ENCODE measurements around the gene S100A13.
A peak's percentile ranks its signal among the peaks of the same experiment; 100 is the strongest.

S100A13 gene

DNA sequence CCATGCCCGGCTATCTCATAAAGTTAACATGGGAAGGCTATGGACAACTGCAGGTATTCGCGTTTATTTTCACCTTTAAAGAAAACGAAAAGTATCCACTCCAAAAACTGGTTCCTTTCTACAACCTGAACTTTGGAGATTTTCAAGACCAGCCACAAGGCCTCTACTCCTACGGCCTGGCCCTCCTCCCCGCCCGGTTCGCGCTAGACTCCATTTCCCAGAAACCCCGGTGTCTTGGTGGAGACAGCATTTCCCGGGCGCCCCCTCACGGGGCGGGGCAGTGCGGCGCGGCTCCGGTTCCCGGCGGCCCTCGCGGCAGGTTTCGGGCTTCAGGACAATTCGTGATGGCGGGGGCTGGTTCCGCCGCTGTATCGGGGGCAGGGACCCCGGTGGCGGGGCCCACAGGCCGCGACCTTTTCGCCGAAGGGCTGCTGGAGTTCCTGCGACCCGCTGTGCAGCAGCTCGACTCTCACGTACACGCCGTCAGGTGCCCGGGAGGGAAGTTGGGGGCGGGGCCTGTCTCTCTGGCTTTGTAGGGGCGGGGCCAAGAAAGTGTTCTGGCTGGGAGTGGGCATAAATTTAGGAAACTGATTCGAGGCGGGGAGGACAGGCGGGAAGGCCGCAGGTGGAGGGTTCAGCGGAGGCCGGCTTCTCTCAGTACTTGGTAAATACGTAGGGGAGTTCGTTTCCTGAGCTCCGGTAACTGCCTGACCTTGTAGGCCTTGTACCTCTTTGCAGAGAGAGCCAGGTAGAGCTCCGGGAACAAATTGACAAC, 31.3 kb upstream of the S100A13 start, which contains the start of gene SNAPIN:
SNAPIN (plus strand) TSS at position 304 of the 775 bp plus-strand sequence; CDS start at position 345, 41 bp downstream.
- DNase-seq, result peak; percentile 95
- CTCF ChIA-PET, result interaction anchor here (0.9 to 2.2 kb wide), 2 partner anchors 148 to 306 kb away, joined by 3 to 9 read pairs; no protein-coding TSS in a partner anchor
- Mint-ChIP-seq H3K4me3 (peak within 1 kb of the TSS; percentile 97), H3K36me3 (peaks cover 28% of the 10 kb centered on the region), H3K27ac (peak within 1 kb of the TSS; percentile 91), H3K9me3 (no peaks in the 10 kb centered on the region), H3K4me1 (peaks cover 21% of the 10 kb centered on the region), H3K27me3 (no peaks in the 10 kb centered on the region)

DNA sequence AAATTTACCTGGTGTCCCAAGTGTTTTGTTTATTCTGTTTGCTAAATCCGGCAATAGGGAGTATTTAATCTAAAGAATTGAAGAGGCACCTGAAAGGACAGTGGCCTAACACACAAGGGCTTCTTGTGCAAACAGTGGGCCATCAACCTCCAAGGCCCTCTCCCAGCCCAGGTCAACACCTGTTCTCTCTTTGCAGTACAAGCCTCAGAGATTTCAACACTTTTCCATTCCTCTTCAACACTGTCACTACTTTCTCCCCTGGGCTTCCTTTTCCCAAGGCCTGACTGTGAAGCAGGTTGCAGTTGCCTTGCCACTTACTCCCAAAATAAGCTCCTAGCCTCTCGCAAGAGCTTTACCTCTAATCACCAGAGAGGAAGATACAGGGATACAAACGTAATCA, 28.0 kb upstream of the S100A13 start:
- H3K27ac Mint-ChIP-seq, result no peak overlapping the region

GRCh38 chr1:153652805-153653500, 25.6 kb upstream of the S100A13 start:
- Mint-ChIP-seq H3K9me3 (no peaks in the 10 kb centered on the region), H3K4me1 (peaks cover 28% of the 10 kb centered on the region), H3K27ac (no peak overlapping the region), H3K4me3 (no peak overlapping the region), H3K27me3 (no peaks in the 10 kb centered on the region), H3K36me3 (peaks cover 6% of the 10 kb centered on the region)
- CTCF ChIA-PET, result no interaction called here
- no peak for DNase-seq

More for the DNA sequence above, 28.0 kb upstream of the S100A13 start:
- no peak for DNase-seq
- H3K4me3 Mint-ChIP-seq, result no peak overlapping the region
- H3K4me1 Mint-ChIP-seq, result peaks cover 18% of the 10 kb centered on the region
- H3K36me3 Mint-ChIP-seq, result peaks cover 5% of the 10 kb centered on the region
- no peaks in the 10 kb centered on the region for H3K9me3 Mint-ChIP-seq
- CTCF ChIA-PET, result interaction anchor here (1.0 kb wide), 1 partner anchor 83 kb away, joined by 3 read pairs; no protein-coding TSS in a partner anchor
- H3K27me3 Mint-ChIP-seq, result no peaks in the 10 kb centered on the region

DNA sequence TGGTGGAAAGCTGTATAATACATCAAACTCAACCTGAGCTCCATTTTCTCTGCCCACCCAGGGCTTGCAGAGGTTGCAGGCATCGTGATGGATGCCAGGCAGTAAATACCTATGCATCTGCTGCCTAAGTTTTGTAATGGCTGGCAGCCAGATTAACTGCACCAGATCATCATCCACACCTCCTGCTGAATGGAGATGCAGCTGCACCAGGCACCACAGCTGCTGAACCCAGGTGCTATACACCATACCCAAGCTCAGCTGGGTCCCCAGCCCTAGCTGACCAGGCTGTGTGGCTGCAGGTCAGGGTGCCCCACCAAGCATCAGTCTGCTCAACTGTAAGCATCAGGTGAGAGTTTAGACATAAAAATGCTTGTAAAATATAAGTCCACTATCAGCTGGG, 24.5 kb upstream of the S100A13 start:
- no peak overlapping the region for H3K4me3 Mint-ChIP-seq
- peaks cover 15% of the 10 kb centered on the region for H3K36me3 Mint-ChIP-seq
- no peak overlapping the region for H3K27ac Mint-ChIP-seq
- no peak for DNase-seq
- no peaks in the 10 kb centered on the region for H3K9me3 Mint-ChIP-seq
- no peaks in the 10 kb centered on the region for H3K27me3 Mint-ChIP-seq
- CTCF ChIA-PET, result no interaction called here
- peaks cover 35% of the 10 kb centered on the region for H3K4me1 Mint-ChIP-seq

DNA sequence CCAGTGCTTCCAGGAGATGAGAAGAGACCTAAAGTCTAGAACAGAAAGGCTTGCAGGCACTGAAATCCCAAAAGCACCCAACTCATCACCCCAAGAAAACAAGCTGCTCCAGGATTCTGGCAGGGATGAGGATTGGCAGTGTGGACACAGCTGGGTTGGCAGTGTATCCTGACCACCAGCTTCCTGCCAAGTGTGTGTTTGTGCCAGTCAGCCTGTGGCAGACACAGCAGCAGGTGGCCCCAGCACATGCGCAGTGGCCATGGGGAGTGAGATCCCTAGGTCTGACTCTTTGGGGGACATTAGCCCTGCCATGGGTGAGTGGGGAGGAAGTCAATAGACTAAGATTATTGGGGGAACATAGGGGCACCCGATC, 22.5 kb upstream of the S100A13 start:
- Mint-ChIP-seq H3K9me3 (no peaks in the 10 kb centered on the region), H3K36me3 (peaks cover 33% of the 10 kb centered on the region), H3K4me3 (no peak overlapping the region), H3K27ac (peak overlapping the region; percentile 89), H3K4me1 (peaks cover 52% of the 10 kb centered on the region), H3K27me3 (no peaks in the 10 kb centered on the region)
- DNase-seq, result no peak
- CTCF ChIA-PET, result interaction anchor here (0.8 to 1.4 kb wide), 2 partner anchors 86 to 118 kb away, joined by 3 to 5 read pairs; no protein-coding TSS in a partner anchor

- H3K36me3 Mint-ChIP-seq, result peaks cover 37% of the 10 kb centered on the region
- H3K4me3 Mint-ChIP-seq, result peak overlapping the region; percentile 9
- no peaks in the 10 kb centered on the region for H3K27me3 Mint-ChIP-seq
- H3K4me1 Mint-ChIP-seq, result peaks cover 57% of the 10 kb centered on the region
- H3K9me3 Mint-ChIP-seq, result no peaks in the 10 kb centered on the region
- DNase-seq, result peak; percentile 58
- CTCF ChIA-PET, result interaction anchor here (0.8 to 1.4 kb wide), 3 partner anchors 86 to 154 kb away, joined by 3 to 5 read pairs (median 3); no protein-coding TSS in a partner anchor
- peak overlapping the region; percentile 89 for H3K27ac Mint-ChIP-seq
Observed at GRCh38 chr1:153649137-153649862, 22.0 kb upstream of the S100A13 start.

- DNase-seq, result no peak
- H3K27me3 Mint-ChIP-seq, result no peaks in the 10 kb centered on the region
- H3K9me3 Mint-ChIP-seq, result no peaks in the 10 kb centered on the region
- peaks cover 69% of the 10 kb centered on the region for H3K4me1 Mint-ChIP-seq
- H3K36me3 Mint-ChIP-seq, result peaks cover 49% of the 10 kb centered on the region
- CTCF ChIA-PET, result interaction anchor here (1.0 kb wide), 1 partner anchor 153 kb away, joined by 3 read pairs; no protein-coding TSS in a partner anchor
- H3K4me3 Mint-ChIP-seq, result no peak overlapping the region
- no peak overlapping the region for H3K27ac Mint-ChIP-seq
Observed at GRCh38 chr1:153648000-153648643, 20.8 kb upstream of the S100A13 start.

DNA sequence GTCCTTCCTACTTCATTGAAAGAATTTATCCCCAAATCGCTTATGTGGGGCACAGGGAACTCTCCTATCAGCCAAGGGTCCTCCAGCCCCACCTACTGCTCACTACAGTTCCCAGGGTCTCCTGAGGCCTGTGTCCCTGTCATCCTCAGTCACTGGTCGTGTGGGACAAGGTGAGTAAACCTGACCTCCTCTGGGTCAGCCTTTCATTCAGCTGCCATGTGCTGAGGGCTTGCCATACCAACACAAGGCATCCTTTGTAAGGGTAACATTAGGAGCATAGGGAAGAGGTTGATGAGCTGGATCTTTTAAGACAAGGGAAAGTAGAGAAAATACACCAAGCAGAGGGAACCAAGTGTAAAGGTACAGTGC, 20.0 kb upstream of the S100A13 start:
- CTCF ChIA-PET, result no interaction called here
- Mint-ChIP-seq H3K4me1 (peaks cover 71% of the 10 kb centered on the region), H3K4me3 (no peak overlapping the region), H3K27ac (peak overlapping the region; percentile 62), H3K27me3 (no peaks in the 10 kb centered on the region), H3K36me3 (peaks cover 55% of the 10 kb centered on the region), H3K9me3 (no peaks in the 10 kb centered on the region)
- DNase-seq, result no peak

GRCh38 chr1:153646672-153647345, 19.5 kb upstream of the S100A13 start:
- H3K9me3 Mint-ChIP-seq, result no peaks in the 10 kb centered on the region
- CTCF ChIA-PET, result no interaction called here
- DNase-seq, result no peak
- H3K4me3 Mint-ChIP-seq, result no peak overlapping the region
- peaks cover 71% of the 10 kb centered on the region for H3K4me1 Mint-ChIP-seq
- H3K27me3 Mint-ChIP-seq, result no peaks in the 10 kb centered on the region
- peaks cover 59% of the 10 kb centered on the region for H3K36me3 Mint-ChIP-seq
- H3K27ac Mint-ChIP-seq, result peak overlapping the region; percentile 62

GRCh38 chr1:153643816-153644215, 16.5 kb upstream of the S100A13 start:
- H3K4me1 Mint-ChIP-seq, result peaks cover 65% of the 10 kb centered on the region
- H3K9me3 Mint-ChIP-seq, result no peaks in the 10 kb centered on the region
- H3K27me3 Mint-ChIP-seq, result no peaks in the 10 kb centered on the region
- no peak overlapping the region for H3K4me3 Mint-ChIP-seq
- DNase-seq, result no peak
- H3K27ac Mint-ChIP-seq, result no peak overlapping the region
- CTCF ChIA-PET, result interaction anchor here (1.5 to 2.0 kb wide), 3 partner anchors 10 to 133 kb away, joined by 3 to 7 read pairs (median 7); partner anchors contain the start of gene CHTOP
- peaks cover 75% of the 10 kb centered on the region for H3K36me3 Mint-ChIP-seq

DNA sequence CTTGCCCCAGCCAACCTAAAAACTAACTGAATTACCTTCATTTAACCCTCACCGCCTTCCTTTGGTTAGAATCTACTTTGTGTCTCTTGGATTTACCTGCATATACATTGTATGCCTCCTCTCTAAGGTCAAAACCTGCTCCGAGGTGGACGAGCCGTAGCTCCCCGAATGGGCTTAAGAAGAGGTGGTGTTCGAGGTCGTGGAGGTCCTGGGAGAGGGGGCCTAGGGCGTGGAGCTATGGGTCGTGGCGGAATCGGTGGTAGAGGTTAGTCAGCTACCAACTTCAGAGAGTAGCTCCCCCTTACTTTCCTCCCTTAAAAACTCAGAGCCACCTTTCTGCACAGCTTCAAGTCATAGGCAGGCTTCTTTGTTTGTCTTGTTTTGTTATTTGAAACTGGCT, 15.8 kb upstream of the S100A13 start:
- Mint-ChIP-seq H3K36me3 (peaks cover 79% of the 10 kb centered on the region), H3K4me1 (peaks cover 58% of the 10 kb centered on the region), H3K9me3 (no peaks in the 10 kb centered on the region), H3K27ac (no peak overlapping the region), H3K27me3 (no peaks in the 10 kb centered on the region), H3K4me3 (no peak overlapping the region)
- DNase-seq, result no peak
- CTCF ChIA-PET, result interaction anchor here (1.5 to 2.0 kb wide), 3 partner anchors 9 to 133 kb away, joined by 3 to 7 read pairs (median 7); partner anchors contain the start of gene CHTOP

DNA sequence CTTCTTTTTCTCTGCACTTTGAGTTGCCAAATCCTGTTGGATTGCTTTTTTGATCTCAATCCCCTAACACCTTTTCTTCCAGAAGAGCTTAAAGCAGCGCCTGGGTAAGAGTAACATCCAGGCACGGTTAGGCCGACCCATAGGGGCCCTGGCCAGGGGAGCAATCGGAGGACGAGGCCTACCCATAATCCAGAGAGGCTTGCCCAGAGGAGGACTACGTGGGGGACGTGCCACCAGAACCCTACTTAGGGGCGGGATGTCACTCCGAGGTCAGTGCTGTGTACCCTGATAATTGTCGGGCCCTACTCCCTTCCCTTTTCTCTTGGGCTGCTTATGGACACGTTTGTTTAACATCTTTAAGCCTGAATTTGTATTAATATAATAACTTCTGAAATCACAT, 14.9 kb upstream of the S100A13 start:
- DNase-seq, result no peak
- Mint-ChIP-seq H3K27me3 (no peaks in the 10 kb centered on the region), H3K4me3 (no peak overlapping the region), H3K4me1 (peaks cover 56% of the 10 kb centered on the region), H3K27ac (no peak overlapping the region), H3K9me3 (no peaks in the 10 kb centered on the region), H3K36me3 (peaks cover 79% of the 10 kb centered on the region)
- CTCF ChIA-PET, result no interaction called here

GRCh38 chr1:153640861-153641260, 13.6 kb upstream of the S100A13 start:
- Mint-ChIP-seq H3K4me1 (peaks cover 54% of the 10 kb centered on the region), H3K27ac (no peak overlapping the region), H3K9me3 (no peaks in the 10 kb centered on the region), H3K27me3 (no peaks in the 10 kb centered on the region), H3K36me3 (peaks cover 78% of the 10 kb centered on the region), H3K4me3 (no peak overlapping the region)
- CTCF ChIA-PET, result no interaction called here
- no peak for DNase-seq
